CD4-positive, alpha-beta memory T cell (primary cell): ENCODE data around the gene FER1L5. TPM values are rescaled to one million over a fixed set of nuclear protein-coding genes. Genes with fewer than 3 reads are reported as not detected.

Source experiments
- CTCF ChIA-PET: fragments of 350-600 bp; sonication (Branson Sonifier 250); formaldehyde crosslinking; loops from one replicate; lab custom pipeline; 2021; ENCODE audit warnings: inconsistent platforms; ENCODE audit not compliant: partially characterized antibody; lab: Charles Lee
- POLR2A ChIA-PET: fragments of 350-600 bp; sonication (Branson Sonifier 250); formaldehyde crosslinking; loops from one replicate; lab custom pipeline; 2021; ENCODE audit not compliant: partially characterized antibody; lab: Charles Lee
- DNase-seq, 5 donors: peaks; one replicate each; pipeline versions ENCODE4 v3.0.0 to v3.0.0-alpha.2; 2020 to 2022; ENCODE audit warnings: mixed read lengths in 1 of 5
- H3K27ac ChIP-seq: one replicate; pipeline ENCODE4 v1.7.0; 2013; ENCODE audit warnings: low read depth, low read length
- H3K27me3 ChIP-seq: 2 replicates; pipeline ENCODE4 v1.7.0; 2013; ENCODE audit warnings: mild to moderate bottlenecking, low read length, moderate library complexity; ENCODE audit not compliant: insufficient read depth
- H3K36me3 ChIP-seq: 2 replicates; pipeline ENCODE4 v1.7.0; 2013; ENCODE audit warnings: mild to moderate bottlenecking, low read length, moderate library complexity; ENCODE audit not compliant: insufficient read depth
- H3K4me1 ChIP-seq: 2 replicates; pipeline ENCODE4 v1.7.0; 2013; ENCODE audit warnings: mild to moderate bottlenecking, low read length, moderate library complexity; ENCODE audit not compliant: insufficient read depth
- H3K4me3 ChIP-seq, 2 donors: one replicate each; pipeline ENCODE4 v1.7.0; 2013; ENCODE audit warnings: low read length in 2 of 2, mild to moderate bottlenecking in 1 of 2
- H3K9me3 ChIP-seq, 2 donors: one replicate each; pipeline ENCODE4 v1.7.0; 2013; ENCODE audit warnings: low read length in 2 of 2, control low read depth in 1 of 2; ENCODE audit not compliant: control insufficient read depth in 1 of 2
- H3K27ac Mint-ChIP-seq, 7 donors: one replicate each; pipeline ENCODE4 v1.8.0; 2020 to 2021; ENCODE audit warnings: mixed read lengths in 7 of 7, mild to moderate bottlenecking in 6 of 7, inconsistent platforms in 3 of 7, moderate library complexity in 3 of 7
- H3K27me3 Mint-ChIP-seq, 2 donors: one replicate each; pipeline ENCODE4 v1.8.0; 2020 to 2021; ENCODE audit warnings: mixed read lengths in 2 of 2
- H3K36me3 Mint-ChIP-seq, 2 donors: one replicate each; pipeline ENCODE4 v1.8.0; 2020 to 2021; ENCODE audit warnings: mixed read lengths in 2 of 2, inconsistent platforms in 1 of 2, mild to moderate bottlenecking in 1 of 2
- H3K4me1 Mint-ChIP-seq, 4 donors: one replicate each; pipeline ENCODE4 v1.8.0; 2020 to 2021; ENCODE audit warnings: mixed read lengths in 4 of 4, mild to moderate bottlenecking in 1 of 4
- H3K4me3 Mint-ChIP-seq, 8 donors: one replicate each; pipeline ENCODE4 v1.8.0; 2020 to 2021; ENCODE audit warnings: mixed read lengths in 8 of 8, mild to moderate bottlenecking in 7 of 8, moderate library complexity in 6 of 8, inconsistent platforms in 3 of 8
- H3K9me3 Mint-ChIP-seq, 8 donors: one replicate each; pipeline ENCODE4 v1.8.0; 2020 to 2021; ENCODE audit warnings: mixed read lengths in 8 of 8, mild to moderate bottlenecking in 5 of 8, inconsistent platforms in 3 of 8, moderate library complexity in 1 of 8
- intact Hi-C: fragments of 100-400 bp; cut with micrococcal nuclease; formaldehyde crosslinking; loops from one replicate; pipeline ENCODE4 v1.15.1; 2023
- polyA plus RNA-seq, 2 donors: library from polyadenylated mRNA; unstranded; fragments of 300-500 nt; fragmentation: Illumina TruSeq; gene quantifications; one replicate each; pipeline ENCODE4 v1.2.3, GENCODE V29; 2021
- total RNA-seq, 2 experiments: library from RNA; stranded (reverse); gene quantifications; one replicate each; pipeline ENCODE4 v1.2.3, GENCODE V29; 2021

FER1L5 gene
- total and polyA plus RNA-seq, 4 experiments from 2014 or later = not detected

GRCh38 chr2:96703021-96703751, 60.6 kb downstream of the FER1L5 start:
- Mint-ChIP-seq H3K4me1 (peaks cover 0 to 7% (median 0%) of the 10 kb centered on the region in 4 donors), H3K36me3 (peaks cover 34 to 35% of the 10 kb centered on the region in 2 donors), H3K4me3 (no peak overlapping the region), H3K9me3 (no peaks in the 10 kb centered on the region), H3K27ac (peak overlapping the region in 1 of 7 donors; percentile 32), H3K27me3 (no peaks in the 10 kb centered on the region)
- no peaks in the 10 kb centered on the region for H3K4me1 ChIP-seq
- POLR2A ChIA-PET = no interaction called here
- H3K27me3 ChIP-seq = no peaks in the 10 kb centered on the region
- H3K9me3 ChIP-seq = no peaks in the 10 kb centered on the region
- H3K36me3 ChIP-seq = peaks cover 25% of the 10 kb centered on the region
- H3K27ac ChIP-seq = no peak overlapping the region
- CTCF ChIA-PET = no interaction called here
- H3K4me3 ChIP-seq = no peak overlapping the region
- intact Hi-C loops = no loop called here
- DNase-seq = no peak

GRCh38 chr2:96710985-96711384, 68.4 kb downstream of the FER1L5 start:
- no peaks in the 10 kb centered on the region for H3K27me3 Mint-ChIP-seq
- no peaks in the 10 kb centered on the region for H3K9me3 Mint-ChIP-seq
- H3K27me3 ChIP-seq = no peaks in the 10 kb centered on the region
- ChIA-PET POLR2A (no interaction called here), CTCF (interaction anchor here (1.5 kb wide), 2 partner anchors 9 to 52 kb away, joined by 3 to 4 read pairs; no protein-coding TSS in a partner anchor)
- no peak for DNase-seq
- intact Hi-C loops = no loop called here
- H3K4me1 ChIP-seq = no peaks in the 10 kb centered on the region
- no peak overlapping the region for H3K4me3 Mint-ChIP-seq
- no peaks in the 10 kb centered on the region for H3K9me3 ChIP-seq
- H3K4me3 ChIP-seq = no peak overlapping the region
- H3K36me3 Mint-ChIP-seq = peaks cover 50 to 66% of the 10 kb centered on the region in 2 donors
- H3K27ac ChIP-seq = no peak overlapping the region
- peak overlapping the region in 2 of 7 donors; percentile 24 to 47 for H3K27ac Mint-ChIP-seq
- peaks cover 27% of the 10 kb centered on the region for H3K36me3 ChIP-seq
- no peaks in the 10 kb centered on the region for H3K4me1 Mint-ChIP-seq

DNA sequence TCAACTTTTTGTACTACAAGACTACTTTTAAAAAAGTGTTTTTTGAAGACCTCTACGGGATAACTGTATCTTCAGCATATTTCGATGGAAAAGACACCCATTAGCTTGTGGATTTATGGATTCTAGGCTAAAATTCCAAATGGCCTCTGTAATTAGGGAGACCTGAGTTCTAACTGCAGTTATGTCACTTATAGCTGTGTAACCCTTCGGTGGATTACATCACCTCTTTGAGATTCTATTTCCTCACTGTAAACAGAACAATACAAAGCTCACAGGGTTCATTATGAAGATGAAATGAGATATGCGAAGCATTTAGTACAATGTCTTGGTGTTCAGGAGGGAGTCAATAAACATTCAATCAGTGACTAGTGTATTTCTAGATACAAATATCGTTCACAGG, 73.1 kb downstream of the FER1L5 start:
- peaks cover 12% of the 10 kb centered on the region for H3K36me3 ChIP-seq
- H3K36me3 Mint-ChIP-seq = peaks cover 19 to 31% of the 10 kb centered on the region in 2 donors
- no peaks in the 10 kb centered on the region for H3K9me3 Mint-ChIP-seq
- H3K4me3 ChIP-seq = no peak overlapping the region
- H3K27ac ChIP-seq = no peak overlapping the region
- H3K27me3 ChIP-seq = no peaks in the 10 kb centered on the region
- H3K4me1 ChIP-seq = no peaks in the 10 kb centered on the region
- no peak overlapping the region for H3K27ac Mint-ChIP-seq
- DNase-seq = no peak
- no peaks in the 10 kb centered on the region for H3K9me3 ChIP-seq
- no peaks in the 10 kb centered on the region for H3K27me3 Mint-ChIP-seq
- ChIA-PET CTCF (no interaction called here), POLR2A (no interaction called here)
- H3K4me1 Mint-ChIP-seq = peaks cover 0 to 4% (median 0%) of the 10 kb centered on the region in 4 donors
- no peak overlapping the region for H3K4me3 Mint-ChIP-seq
- intact Hi-C loops = no loop called here

- no peaks in the 10 kb centered on the region for H3K9me3 Mint-ChIP-seq
- peak overlapping the region in 2 of 7 donors; percentile 1 to 70 for H3K27ac Mint-ChIP-seq
- CTCF ChIA-PET = no interaction called here
Observed at GRCh38 chr2:96716388-96716787, 73.8 kb downstream of the FER1L5 start.

GRCh38 chr2:96726131-96726530, 83.6 kb downstream of the FER1L5 start:
- CTCF ChIA-PET = interaction anchor here (1.6 kb wide), 1 partner anchor 37 kb away, joined by 3 read pairs; no protein-coding TSS in a partner anchor
- Histone ChIP-seq H3K4me1 (no peaks in the 10 kb centered on the region), H3K27ac (no peak overlapping the region), H3K27me3 (no peaks in the 10 kb centered on the region), H3K9me3 (no peaks in the 10 kb centered on the region), H3K4me3 (no peak overlapping the region), H3K36me3 (peaks cover 10% of the 10 kb centered on the region)
- Mint-ChIP-seq H3K36me3 (peaks cover 32 to 42% of the 10 kb centered on the region in 2 donors), H3K4me3 (no peak overlapping the region), H3K4me1 (peaks cover 0 to 2% (median under 1%) of the 10 kb centered on the region in 4 donors), H3K27ac (no peak overlapping the region), H3K9me3 (no peaks in the 10 kb centered on the region), H3K27me3 (no peaks in the 10 kb centered on the region)
- POLR2A ChIA-PET = no interaction called here
- DNase-seq = no peak
- intact Hi-C loops = no loop called here

More at GRCh38 chr2:96716388-96716787, 73.8 kb downstream of the FER1L5 start:
- intact Hi-C loops = no loop called here
- Mint-ChIP-seq H3K27me3 (no peaks in the 10 kb centered on the region), H3K4me1 (peaks cover 0 to 4% (median 0%) of the 10 kb centered on the region in 4 donors), H3K4me3 (no peak overlapping the region), H3K36me3 (peaks cover 12 to 24% of the 10 kb centered on the region in 2 donors)
- POLR2A ChIA-PET = no interaction called here
- H3K4me1 ChIP-seq = no peaks in the 10 kb centered on the region
- DNase-seq = no peak
- H3K36me3 ChIP-seq = peaks cover 6% of the 10 kb centered on the region
- H3K27me3 ChIP-seq = no peaks in the 10 kb centered on the region
- H3K9me3 ChIP-seq = no peaks in the 10 kb centered on the region
- H3K4me3 ChIP-seq = no peak overlapping the region
- no peak overlapping the region for H3K27ac ChIP-seq

DNA sequence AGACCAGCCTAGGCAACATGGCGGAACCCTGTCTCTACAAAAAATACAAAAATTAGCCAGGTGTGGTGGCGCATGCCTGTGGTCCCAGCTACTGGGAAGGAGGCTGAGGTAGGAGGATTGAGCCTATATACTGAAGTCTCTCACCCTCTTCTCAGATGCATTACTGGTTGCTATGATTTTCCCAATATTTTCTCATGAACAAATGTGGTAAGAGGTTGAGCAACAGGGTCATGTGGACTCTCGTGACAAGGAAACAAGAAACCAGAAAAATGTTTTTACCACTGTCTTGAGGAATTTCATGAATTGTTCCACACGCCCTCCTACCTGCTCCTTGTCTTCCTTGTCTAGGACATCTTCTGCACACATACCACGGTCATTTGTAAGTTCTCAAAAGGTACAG, 84.9 kb downstream of the FER1L5 start:
- no peaks in the 10 kb centered on the region for H3K9me3 Mint-ChIP-seq
- peaks cover 36 to 44% of the 10 kb centered on the region in 2 donors for H3K36me3 Mint-ChIP-seq
- CTCF ChIA-PET = interaction anchor here (1.6 kb wide), 1 partner anchor 36 kb away, joined by 3 read pairs; no protein-coding TSS in a partner anchor
- no peak overlapping the region for H3K27ac Mint-ChIP-seq
- POLR2A ChIA-PET = no interaction called here
- Histone ChIP-seq H3K4me1 (no peaks in the 10 kb centered on the region), H3K4me3 (no peak overlapping the region), H3K27ac (no peak overlapping the region), H3K9me3 (no peaks in the 10 kb centered on the region), H3K27me3 (no peaks in the 10 kb centered on the region), H3K36me3 (peaks cover 13% of the 10 kb centered on the region)
- H3K27me3 Mint-ChIP-seq = no peaks in the 10 kb centered on the region
- peaks cover 0 to 2% (median under 1%) of the 10 kb centered on the region in 4 donors for H3K4me1 Mint-ChIP-seq
- DNase-seq = no peak
- no peak overlapping the region for H3K4me3 Mint-ChIP-seq
- intact Hi-C loops = no loop called here

DNA sequence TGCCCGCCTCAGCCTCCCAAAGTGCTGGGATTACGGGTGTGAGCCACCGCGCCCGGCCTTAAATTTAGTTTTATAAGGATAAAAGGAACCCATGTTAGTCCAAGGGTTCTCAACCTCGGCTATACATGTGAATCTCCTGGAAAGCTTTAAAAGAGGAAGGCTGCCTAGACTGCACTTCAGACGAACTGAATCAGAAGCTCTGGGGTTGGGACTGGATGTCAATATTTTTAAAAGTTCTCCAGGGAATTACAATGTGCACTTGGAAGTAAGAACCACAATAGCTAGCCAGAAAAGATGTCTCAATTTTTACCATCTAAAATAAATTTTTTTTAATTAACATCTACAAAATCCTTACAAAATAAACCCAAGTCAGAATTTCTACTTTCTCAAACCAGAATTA, 87.2 kb downstream of the FER1L5 start:
- intact Hi-C loops = no loop called here

More for the DNA sequence above, 87.2 kb downstream of the FER1L5 start:
- no peaks in the 10 kb centered on the region for H3K9me3 Mint-ChIP-seq
- H3K36me3 ChIP-seq = peaks cover 32% of the 10 kb centered on the region
- no peaks in the 10 kb centered on the region for H3K27me3 ChIP-seq
- H3K36me3 Mint-ChIP-seq = peaks cover 45 to 56% of the 10 kb centered on the region in 2 donors
- H3K27ac Mint-ChIP-seq = no peak overlapping the region
- peaks cover 0 to 4% (median 2%) of the 10 kb centered on the region in 4 donors for H3K4me1 Mint-ChIP-seq
- H3K27me3 Mint-ChIP-seq = no peaks in the 10 kb centered on the region
- H3K27ac ChIP-seq = no peak overlapping the region
- H3K4me3 ChIP-seq = no peak overlapping the region
- no peaks in the 10 kb centered on the region for H3K9me3 ChIP-seq
- H3K4me3 Mint-ChIP-seq = no peak overlapping the region
- no peak for DNase-seq
- ChIA-PET POLR2A (no interaction called here), CTCF (no interaction called here)
- H3K4me1 ChIP-seq = no peaks in the 10 kb centered on the region
